Endothelial cell of umbilical vein (primary cell): Measurements from ENCODE around the gene CHN2.

Experiments used
- CTCF ChIP-seq, 2 donors: IDR thresholded peaks; 1 replicate in 1 of 2; 2 replicates in 1 of 2; pipeline ENCODE4 v1.5.1; 2011; ENCODE audit warnings: low read length in 2 of 2, mild to moderate bottlenecking in 2 of 2, moderate library complexity in 2 of 2, control low read depth in 1 of 2, inconsistent platforms in 1 of 2, low read depth in 1 of 2; ENCODE audit not compliant: insufficient read depth in 1 of 2; ENCODE audit errors: extremely low read depth in 1 of 2
- EZH2 ChIP-seq: IDR thresholded peaks from 2 replicates; pipeline ENCODE4 v1.6.1; 2012; ENCODE audit warnings: borderline replicate concordance, low read depth, mild to moderate bottlenecking, moderate library complexity, low read length, inconsistent platforms; ENCODE audit not compliant: severe bottlenecking
- FOS ChIP-seq: IDR thresholded peaks from 2 replicates; pipeline ENCODE4 v1.6.1; 2011; ENCODE audit warnings: mild to moderate bottlenecking, low read length, moderate library complexity, borderline replicate concordance; ENCODE audit not compliant: insufficient read depth
- GATA2 ChIP-seq: IDR thresholded peaks from 2 replicates; pipeline ENCODE4 v1.7.0; 2011; ENCODE audit warnings: low read depth, mild to moderate bottlenecking, moderate library complexity, mixed read lengths, low read length; ENCODE audit not compliant: insufficient read length, insufficient read depth
- JUN ChIP-seq: IDR thresholded peaks from 2 replicates; pipeline ENCODE4 v1.6.1; 2011; ENCODE audit warnings: borderline replicate concordance, low read depth; ENCODE audit not compliant: insufficient read length, insufficient read depth
- MAX ChIP-seq: IDR thresholded peaks from 2 replicates; pipeline ENCODE4 v1.6.1; 2011; ENCODE audit not compliant: insufficient read depth, insufficient read length
- MYC ChIP-seq: IDR thresholded peaks from one replicate; pipeline ENCODE4 v1.6.1; 2011; ENCODE audit warnings: mild to moderate bottlenecking, low read depth, low read length
- POLR2A ChIP-seq: IDR thresholded peaks from 2 replicates; pipeline ENCODE4 v1.6.1; 2012; ENCODE audit warnings: low read depth, mild to moderate bottlenecking, control low read depth, low read length
- POLR2AphosphoS5 ChIP-seq: IDR thresholded peaks from 2 replicates; pipeline ENCODE4 v1.6.1; 2012; ENCODE audit warnings: low read depth, mild to moderate bottlenecking, control low read depth, low read length, moderate library complexity; ENCODE audit not compliant: insufficient read depth

- TF ChIP-seq CTCF (IDR thresholded peaks at IDR 0.05; ENCODE audit: extremely low read depth in 1 of 2, insufficient read depth in 1 of 2, low read depth in 1 of 2, low read length in 2 of 2) (no peak), EZH2 (no peak), POLR2A (no peak), POLR2AphosphoS5 (no peak), MYC (no peak), MAX (no peak), JUN (no peak), FOS (no peak), GATA2 (no peak)
Measured at GRCh38 chr7:29464753-29465152, 270.2 kb downstream of the CHN2 start.
